NCI-H187 (cell line): Measurements from ENCODE around the gene SERINC5.
"Not testable (repeated sequence)": the region's sequence is repeated elsewhere in the genome, so short reads cannot be mapped to it uniquely, and the experiment has no call there.

Experiments used
- DNase-seq, 2 experiments: peaks; one replicate each; lab custom pipeline; 2025; lab: John Stamatoyannopoulos, UW

Gene SERINC5

DNA sequence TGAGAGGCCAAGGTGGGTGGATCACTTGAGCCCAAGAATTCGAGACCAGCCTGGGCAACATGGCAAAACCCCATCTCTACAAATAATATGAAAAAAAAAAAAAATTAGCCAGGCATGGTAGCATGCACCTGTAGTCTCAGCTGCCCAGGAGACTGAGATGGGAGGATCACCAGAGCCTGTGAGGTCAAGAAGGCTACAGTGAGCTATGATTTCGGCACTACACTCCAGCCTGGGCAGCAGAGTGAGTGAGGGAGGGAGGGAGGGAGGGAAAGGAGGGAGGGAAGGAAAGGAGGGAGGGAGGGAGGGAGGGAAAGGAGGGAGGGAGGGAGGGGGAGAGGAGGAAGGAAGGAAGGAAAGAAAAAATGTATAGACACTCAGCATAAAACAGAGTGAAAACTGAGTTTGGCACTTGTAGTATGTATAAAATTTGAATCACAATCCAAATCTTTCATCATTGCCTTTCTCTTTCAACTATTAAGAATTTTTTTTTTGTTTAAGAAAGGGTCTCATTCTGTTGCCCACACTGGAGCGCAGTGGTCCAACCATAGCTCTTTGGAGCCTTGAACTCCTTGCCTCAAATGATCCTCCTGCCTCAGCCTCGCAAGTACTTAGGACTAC, 27.8 kb downstream of the SERINC5 start:
- DNase-seq, result no peak

DNA sequence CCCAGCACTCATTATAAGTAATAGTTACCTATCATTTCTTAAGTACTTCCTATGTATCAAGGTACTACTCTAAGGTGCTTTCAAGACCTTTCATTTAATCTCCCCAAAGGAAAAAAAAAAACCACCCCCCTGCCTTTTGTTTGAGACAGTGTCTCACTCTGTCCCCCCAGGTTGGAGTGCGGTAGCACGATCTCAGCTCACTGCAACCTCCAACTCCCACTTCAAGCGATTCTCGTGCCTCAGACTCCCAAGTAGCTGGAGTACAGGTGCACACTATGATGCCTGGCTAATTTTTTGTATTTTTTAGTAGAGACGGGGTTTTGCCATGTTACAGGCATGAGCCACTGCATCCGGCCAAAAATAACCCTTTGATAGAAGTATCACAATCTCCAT, 29.9 kb downstream of the SERINC5 start:
- no peak for DNase-seq

DNA sequence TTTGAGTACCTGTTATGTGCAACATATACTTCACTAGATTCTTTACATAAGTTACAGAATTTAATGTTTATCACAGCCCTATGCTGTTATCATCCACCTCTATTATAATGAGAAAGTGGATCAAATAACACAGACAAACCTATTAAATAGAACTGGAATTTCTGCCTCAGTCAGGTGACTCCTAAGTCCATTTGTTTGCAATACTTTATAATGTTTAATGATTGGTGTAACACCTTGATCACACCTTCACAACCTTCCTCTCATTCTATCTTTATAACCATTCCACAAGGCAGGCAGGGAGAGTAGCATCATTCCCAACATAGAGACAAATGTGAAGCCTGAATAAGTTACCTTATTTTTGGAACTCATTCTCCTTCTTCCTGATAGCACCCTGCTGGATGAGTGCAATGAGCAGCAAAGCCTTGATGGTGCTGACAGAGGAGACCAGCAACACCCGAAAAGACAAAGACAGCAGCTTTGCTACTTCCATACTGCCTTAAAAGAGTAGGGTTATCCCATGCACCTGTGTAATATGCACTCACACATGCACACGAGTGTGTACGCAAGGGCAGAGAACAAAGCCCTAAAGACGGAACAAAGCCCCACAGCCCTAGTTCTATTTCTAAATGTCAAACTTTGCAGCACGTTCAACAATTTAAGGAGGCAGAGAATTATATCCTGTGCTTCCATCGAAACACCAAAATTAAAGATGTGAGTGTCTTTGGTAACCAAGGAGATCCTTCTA, 30.5 kb downstream of the SERINC5 start:
- no peak for DNase-seq

DNA sequence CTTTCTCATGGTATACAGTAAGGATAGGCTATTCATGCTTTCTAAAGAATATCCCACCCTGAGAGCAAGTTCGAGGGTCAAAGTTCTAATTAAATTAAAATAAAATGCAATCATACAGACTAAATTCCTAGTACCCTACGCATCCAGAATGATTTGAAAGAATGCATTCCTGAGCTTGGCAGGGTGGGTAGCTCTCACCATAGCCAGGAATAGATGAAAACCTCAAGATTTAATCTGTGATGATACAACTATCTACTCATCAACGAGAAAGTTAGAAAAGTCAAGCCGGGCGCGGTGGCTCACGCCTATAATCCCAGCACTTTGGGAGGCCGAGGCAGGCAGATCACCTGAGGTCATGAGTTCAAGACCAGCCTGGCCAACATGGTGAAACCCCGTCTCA, 32.3 kb downstream of the SERINC5 start:
- no peak for DNase-seq

DNA sequence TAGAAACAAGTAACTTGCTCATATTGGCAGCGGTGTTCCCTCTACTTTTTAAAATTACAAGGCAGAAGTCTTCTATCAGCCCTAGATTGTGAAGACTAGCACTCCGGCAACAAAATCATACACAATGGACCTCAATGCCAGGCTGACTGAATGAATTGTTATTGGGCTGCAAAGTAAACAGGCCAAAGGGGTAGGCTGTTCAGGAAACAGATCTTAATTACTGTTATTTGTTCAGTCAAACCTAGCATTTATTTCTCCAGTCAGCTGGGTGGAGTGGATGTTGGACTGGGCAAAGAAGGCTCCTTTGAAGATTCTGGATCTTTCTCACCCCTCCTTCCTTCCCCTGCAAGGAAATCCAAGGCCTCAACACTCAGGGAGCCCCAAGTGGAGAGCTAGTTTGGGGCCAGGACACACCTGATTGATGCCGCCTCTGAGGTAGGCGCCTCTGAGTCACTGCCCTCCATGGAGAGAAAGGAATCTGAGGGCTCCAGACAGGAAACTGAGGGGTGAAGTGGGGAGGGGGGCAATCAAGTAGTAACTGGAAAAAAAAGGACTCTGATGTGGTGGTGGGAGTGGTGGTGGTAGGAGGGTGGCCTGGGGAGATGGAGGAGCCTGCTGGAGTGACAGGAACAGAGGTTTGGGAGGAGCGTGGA, 35.5 kb downstream of the SERINC5 start:
- DNase-seq, result no peak

DNA sequence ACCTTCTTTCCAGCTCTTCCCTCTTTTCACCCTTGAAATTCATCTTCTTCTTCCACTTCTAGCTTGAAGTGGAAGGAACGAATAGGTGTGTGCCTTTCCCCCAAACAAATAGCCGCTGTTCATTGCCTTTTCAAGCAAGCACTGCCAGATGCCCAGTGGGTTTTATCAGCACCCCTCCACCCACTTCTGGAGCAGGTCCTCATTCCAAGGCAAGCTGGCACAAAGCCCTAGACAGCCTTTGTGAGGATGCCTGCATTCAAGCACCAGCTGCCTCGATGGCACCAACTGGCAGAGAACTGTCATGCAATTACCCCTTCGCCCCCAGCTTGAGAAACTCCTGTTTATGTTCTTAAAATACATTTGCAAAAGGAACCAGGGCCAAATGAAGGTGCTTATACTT, 36.5 kb downstream of the SERINC5 start:
- DNase-seq, result no peak

DNA sequence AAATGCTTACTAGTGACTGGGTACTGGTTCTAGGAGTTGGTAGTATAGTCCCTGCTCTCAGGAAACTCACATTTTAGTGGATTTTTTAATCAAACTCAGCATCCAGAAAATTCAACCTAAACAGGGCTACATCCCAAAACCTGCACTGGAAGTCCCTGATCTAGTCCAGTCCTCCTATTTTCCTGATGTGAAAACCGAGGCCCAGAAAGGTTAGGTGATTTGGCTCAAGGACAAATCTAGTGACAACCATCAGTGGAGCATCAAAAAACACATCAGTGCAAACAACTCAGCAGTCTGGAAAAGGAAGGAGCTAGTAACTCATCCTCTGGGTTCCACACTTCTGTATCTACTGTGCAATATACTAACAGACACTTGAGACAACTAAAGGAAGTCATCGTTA, 38.2 kb downstream of the SERINC5 start:
- no peak for DNase-seq

DNA sequence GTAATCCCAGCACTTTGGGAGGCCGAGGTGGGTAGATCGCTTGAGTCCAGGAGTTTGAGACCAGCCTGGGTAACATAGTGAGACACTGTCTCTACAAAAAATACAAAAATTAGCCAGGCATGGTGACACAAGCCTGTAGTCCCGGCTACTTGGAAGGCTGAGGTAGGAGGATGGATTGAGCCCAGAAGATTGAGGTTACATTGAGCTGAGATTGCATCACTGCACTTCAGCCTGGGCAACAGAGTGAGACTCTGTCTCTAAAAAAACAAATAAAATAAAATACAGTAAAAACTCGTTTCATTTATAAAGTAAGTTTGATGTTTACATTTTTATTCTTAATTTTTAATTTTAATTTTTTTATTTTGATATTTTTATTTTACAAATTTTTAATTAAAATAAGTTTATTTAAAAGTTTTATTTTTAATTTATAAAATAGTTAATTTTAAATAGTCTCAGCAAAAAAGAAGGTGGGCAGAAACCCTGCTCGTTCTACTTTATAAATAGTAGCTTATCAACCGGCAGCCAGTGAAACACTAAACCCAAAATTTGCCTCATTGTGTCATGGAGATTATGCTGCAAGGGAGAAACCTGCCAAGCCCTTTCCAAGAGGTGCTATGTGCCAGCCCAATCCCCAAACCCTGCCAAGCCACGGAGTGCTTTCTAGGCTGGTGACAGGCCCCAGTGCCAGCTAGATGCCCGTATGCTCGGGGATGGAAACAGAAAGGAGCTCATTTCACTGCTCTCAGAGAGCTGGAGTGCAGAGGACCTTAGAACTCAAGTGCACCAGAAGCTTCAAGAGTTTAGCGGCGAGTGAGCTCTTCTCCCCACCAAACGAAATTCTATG, 38.9 kb downstream of the SERINC5 start:
- no peak for DNase-seq

DNA sequence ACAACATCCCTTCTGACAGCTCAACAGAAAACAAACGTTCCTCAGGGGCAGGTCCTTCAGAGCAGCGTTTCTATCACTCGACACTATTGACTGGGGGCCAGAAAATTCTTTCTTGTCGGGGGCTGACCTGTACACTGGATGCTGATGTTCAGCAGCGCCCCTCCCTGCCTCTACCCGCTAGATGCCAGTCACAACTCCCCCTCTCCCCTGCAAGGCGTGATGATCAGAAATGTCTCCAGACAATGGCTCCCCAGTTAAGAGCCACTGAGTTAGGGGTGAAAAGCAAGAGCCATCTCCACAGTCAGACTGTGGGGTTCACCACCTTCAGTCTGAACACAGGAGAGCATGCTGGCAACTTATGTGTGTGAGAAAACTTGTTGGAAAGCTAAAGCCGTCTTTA, 39.8 kb downstream of the SERINC5 start:
- DNase-seq, result no peak

DNA sequence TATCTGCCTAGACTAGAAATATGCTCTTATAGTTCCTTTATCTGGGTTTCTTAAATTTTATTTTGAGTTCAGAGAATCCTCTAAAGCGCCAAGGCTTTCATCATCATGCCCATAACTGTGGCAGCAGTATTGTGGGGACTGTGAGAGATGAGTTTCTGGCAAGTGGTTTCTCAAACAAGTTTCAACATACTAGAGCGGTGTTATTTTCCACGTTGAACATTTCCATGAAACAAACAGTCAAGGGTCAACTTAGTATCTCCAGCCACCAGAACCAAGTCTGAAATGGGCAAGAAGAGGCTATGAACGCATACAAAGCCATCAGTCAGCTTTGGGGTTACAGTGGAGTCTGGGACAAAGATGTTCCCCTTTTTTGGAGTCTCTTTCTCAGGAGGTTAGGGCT, 40.3 kb downstream of the SERINC5 start:
- no peak for DNase-seq

DNA sequence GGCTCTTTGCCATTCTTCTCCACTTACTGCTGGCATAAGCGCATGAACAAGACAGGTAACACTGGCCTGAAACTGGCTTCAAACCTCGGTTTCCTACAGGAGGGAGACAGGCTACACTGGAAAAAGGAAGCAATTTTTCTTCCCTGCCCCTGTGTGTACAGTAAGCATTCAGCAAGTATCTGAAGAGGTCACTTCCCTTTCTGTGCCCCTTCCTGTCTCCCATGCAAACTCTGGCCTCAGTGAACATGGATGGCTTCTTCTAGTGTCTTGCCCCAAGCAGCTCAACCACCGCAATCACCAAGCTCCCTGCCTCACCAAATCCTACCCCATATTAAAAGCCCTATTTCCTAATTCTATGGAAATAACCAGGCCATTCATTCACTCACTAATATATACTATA, 42.4 kb downstream of the SERINC5 start:
- DNase-seq, result no peak

DNA sequence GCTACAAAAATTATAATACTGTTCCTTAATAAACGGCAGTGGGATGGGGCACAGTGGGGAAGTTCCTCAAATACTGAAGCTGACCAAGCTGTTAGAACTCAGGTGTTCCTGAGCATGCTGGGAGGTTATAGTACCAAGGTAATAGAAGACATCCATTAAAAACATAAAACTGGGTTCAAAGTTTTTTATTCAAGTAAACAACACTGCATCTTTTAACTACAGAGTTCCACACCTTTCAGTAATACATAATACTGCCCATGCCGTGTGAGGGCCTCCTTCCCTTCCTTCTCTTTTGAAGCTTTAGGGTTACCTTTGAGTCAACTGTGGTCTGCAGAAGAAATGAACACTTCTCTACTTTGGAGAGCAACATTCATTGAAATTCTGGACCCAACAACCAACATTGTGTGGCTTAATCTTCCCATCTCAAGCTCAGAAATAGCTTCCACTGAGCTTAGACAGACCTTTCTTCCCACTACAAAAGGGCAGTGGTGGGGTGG, 43.6 kb downstream of the SERINC5 start:
- DNase-seq, result no peak

DNA sequence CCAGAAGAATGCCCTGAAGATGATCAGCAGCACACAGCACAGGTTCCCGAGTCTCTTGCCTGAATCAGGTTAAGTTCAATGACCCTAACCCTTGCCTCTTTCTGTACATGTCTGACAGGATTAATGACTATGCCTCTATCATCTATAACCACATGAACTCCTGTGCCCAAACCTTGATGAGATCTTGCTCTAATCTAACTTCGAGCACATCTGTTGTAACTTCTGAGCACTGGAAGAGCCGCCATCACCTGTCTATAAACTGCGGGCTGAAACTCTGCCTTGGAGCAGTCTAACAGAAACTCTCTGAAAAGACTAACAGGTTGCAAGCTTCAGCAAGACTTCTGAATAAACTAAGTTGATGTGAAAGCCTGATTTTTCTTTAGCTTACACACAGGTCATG, 44.5 kb downstream of the SERINC5 start:
- no peak for DNase-seq

DNA sequence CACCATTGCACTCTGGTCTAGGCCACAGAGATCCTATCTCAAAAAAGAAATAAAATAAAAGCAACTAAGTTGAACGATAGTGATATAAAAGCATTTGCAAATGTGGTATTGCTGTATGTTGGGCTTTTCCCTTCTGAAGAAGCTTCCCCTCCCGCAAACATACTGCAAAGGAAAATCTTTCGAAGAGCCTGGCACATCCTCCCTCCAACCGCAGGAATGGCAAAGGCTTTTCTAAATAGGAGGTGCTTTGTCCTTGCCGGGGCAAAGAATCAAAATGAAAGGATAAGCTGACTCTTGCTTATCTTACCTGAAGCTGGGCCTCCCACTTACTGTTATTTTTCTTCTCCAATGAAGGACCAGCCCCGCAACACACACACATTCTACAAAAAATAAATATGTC, 45.8 kb downstream of the SERINC5 start:
- no peak for DNase-seq

DNA sequence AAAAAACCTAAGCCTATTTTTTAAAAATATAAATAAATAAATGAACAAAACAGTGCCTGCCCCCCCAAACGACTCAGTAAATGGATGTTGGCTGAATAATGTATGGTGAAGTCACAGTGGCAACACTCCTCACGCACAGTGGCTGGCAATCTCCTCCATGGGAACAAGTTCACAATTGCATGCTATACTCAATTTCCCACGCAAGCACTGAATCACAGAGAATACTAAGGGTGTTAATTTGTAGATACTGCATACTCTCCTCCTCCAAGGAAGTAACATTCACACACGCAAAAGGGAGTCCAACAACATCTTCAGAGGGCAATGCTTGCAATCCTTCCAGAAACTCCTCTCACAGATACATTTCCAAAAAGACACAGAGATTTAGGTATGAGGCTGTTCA, 47.5 kb downstream of the SERINC5 start:
- DNase-seq, result no peak

DNA sequence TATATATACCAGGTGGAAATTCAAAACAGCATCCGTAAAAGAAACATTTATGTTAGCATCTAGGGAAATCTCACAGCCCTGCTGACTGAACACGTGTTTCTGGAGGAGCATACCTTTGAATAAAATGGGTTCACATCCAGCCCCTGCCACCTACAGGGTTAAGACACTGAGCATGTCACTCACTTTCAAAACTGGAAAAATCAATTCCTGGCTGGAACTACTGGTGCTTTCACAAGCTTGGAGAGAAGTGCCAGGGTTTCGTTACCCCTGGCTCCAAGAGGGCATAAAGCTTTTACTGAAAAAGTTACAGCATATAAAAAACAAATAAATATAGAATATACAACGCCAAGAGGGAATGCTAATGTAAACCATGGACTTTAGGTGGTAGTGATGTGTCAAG, 48.0 kb downstream of the SERINC5 start:
- no peak for DNase-seq

DNA sequence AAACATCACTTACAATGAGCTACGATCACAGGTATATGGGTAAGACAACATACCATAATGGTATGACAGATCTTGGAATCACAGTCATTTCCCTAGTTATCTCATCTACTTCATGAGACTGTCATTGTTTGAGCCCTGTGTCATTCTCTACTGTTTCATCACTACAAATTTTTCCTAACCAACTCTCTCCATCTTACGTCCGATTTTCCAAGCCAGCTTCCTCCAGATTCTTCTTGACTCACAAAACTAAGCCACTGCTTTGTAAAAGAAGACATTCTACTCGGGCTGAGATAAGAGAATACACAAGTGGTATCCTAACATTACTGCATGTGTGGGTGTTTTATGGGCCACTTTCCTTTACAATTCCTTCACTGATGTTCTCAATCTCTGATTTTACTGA, 49.6 kb downstream of the SERINC5 start:
- no peak for DNase-seq

DNA sequence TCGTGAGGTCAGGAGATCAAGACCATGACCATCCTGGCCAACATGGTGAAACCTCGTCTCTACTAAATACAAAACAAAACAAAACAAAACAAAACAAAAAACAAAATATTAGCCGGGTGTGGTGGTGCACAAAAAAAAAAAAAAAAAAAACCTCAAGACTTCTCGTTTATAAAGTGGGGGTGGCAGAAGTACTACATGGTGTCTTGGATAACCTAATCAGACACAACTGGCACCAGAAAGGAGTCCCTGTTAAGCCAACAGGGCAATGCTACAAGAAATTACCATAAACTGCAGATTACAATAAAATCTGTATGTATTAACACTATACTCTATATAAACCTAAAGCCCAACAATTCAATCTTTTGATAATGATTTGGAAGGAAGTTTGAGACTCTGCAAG, 50.0 kb downstream of the SERINC5 start:
- no peak for DNase-seq

DNA sequence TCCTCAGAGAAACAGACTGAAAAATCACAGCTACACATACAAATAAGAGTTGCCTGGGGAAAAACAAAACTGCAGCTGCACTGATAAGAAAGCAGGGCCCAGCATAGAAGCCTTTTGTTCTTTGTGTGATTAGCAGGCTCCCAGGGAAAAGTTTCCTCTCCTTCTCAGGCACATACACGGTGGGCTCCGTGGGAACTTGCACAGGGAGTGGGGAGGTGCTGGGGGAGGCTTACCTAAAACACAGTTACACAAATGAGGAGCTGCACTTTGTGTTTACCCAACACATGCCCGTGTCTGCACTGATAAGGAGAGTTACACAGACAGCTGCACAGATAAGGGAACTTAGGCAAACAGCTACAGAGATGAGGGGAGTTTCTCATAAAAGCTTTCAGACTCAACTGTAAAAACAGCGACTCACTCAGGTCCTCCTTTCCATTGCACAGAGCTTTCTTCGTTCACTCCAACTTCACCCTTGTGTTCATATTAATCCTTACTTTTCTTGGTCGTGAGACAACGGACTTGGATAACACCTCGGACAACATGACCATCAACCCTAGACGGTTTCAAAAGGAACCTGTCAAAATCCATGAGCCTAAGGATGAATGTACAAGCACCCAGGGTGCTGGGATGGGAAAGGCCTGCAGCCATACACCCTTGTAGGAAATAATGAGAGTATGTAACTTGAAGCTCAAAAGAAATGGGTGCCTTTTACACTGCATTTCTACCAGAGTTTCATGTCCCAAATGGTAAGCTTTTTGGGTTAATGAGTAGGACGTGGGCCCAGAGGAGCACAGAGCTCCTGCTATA, 50.8 kb downstream of the SERINC5 start:
- no peak for DNase-seq

DNA sequence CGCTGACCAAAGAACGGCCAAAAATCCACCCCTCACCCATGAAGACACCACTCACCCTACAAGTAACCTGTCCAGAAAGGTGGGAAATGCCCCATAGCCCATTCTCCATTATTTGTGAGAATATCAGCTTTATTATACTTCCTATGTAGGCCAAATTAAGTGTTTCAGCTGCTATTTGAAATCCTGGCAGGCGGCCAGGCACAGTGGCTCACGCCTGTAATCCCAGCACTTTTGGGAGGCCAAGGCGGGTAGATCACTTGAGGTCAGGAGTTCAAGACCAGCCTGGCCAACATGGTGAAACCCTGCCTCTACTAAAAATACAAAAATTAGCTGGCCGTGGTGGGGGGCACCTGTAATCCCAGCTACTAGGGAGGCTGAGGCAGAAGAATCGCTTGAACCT, 54.1 kb downstream of the SERINC5 start:
- DNase-seq, result not testable (repeated sequence)

DNA sequence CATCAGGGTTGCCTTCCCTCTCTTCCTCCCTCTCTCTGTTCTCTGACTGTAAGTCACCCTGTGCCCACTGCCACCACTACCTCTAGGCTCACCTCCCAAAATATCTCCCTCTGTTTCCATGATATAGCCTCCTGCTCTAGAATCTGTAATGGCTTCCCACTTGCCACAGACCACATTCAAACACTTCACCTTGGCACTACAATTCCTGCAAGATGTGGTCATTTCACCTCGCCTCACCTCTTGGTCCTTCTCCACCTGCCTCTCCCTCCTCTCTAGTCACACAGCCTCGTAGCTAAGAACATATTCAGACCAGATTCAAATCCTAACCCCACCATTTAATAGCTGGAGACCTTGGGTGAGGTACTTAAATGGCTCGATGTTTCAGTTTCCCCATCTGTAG, 56.9 kb downstream of the SERINC5 start:
- no peak for DNase-seq

DNA sequence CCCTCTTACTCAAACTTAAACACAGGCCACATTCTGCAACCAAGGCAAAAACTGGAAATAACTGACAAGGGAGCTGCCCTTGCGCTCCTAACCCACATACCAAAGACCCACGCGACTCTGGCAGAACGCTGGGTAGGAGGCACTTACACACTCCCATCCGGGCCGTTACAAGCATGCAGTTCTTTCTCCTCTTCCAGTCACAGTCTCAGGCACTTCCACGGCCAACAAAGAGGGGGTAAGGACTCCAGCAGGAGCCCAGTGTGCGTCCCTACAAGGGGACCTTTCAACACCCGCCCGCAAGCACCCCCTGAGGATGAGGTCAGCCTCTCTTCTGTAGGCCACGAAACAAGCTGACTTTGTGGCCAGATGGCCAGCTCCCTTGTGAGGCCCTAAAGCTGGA, 57.4 kb downstream of the SERINC5 start:
- no peak for DNase-seq
